GM12874 (cell line): Measurements from ENCODE around the gene TMEM44.

Experiments
- CTCF ChIP-seq: IDR thresholded peaks from 2 replicates; pipeline ENCODE4 v1.5.1; 2011; ENCODE audit warnings: low read depth, mild to moderate bottlenecking, control low read depth, low read length, moderate library complexity; ENCODE audit not compliant: insufficient read depth

TMEM44 gene

DNA sequence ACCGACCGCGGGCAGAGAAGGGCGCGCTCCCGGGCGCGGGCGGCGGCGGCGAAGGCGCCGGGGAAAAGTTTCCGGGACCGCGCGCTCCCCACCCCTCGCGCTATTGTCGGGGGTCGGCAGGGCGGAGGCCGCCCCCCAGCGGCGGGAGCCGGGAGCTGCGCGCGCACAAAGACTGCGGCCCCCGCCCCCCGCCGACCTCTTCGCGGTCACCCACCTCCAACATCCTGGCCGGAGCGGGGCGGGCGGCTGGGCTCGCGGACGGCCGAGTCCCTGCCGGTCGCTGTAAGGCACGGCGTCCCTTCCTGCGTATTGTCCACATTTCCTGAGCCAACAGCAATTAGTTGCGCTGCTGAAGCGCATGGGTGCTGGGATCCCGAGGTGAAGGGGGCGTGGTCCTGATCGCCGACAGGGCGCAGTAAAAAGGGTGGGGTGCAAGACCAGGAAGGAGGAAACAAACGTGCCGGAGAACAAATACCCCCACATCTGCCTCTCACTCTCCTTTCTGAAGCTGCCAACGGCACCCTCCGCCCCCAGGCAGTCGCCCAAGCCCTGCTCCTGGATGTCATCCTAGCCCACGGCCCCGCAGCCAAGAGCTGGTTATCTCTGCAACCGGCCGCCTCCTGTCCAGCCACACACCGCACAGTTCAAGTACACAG, at the start of gene TMEM44:
TSS of gene TMEM44 (minus strand) at position 71 of the 656 bp plus-strand sequence. CDS start 204 bp downstream, outside the sequence.
- TF ChIP-seq CTCF: peak; percentile 84

DNA sequence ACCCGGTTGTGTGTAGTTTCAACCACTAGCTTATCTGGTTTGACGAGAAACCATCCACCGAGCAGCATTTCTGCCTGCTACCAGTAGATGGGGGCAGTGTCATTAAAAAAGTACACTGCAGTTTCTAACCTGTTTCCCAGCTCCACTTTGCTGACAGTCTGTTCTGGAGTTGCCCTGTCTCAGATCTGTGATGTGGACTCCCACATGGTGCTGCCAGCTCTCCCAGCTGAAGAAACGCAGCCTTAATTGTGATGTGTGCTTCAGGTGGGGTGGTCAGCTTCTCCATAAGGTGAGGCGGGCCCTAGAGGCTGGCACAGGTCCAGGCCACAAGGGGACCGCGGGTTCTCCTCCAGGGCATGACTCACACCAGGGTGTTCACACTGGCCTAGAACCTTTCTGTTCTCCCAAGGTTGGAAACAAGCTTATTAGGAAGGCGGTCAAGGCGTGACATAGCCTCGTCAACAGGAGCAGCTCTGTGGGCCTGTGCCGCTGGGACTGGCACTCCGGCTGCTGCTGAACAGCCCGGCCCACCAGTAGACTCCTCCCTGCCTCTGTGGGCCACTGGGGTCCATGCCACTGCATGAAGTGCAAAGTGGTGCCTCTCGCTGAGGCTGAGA, 49.6 kb upstream of the TMEM44 start:
- peak; percentile 81 for TF ChIP-seq CTCF

- no peak for TF ChIP-seq CTCF
Observed at GRCh38 chr3:194682189-194682693, 49.0 kb upstream of the TMEM44 start.

GRCh38 chr3:194680888-194681615, 47.8 kb upstream of the TMEM44 start:
- TF ChIP-seq CTCF: no peak

DNA sequence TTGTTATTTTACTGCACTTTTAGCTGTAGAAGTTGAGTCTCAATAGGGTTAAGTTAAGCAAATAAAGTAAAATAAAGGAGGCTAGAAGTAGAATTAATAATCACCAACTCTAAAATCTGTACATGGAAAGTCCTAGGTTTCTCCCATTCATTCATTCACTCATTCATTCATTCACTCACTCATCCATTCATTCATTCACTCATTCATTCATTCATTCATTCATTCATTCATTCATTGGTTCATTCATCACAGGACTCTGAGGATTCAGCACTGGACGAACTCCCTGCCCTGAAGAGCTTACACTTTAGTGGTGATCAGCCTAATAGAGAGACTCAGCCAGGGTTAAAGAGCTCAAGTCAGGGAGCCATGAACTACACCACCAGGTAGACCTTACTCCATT, 43.3 kb upstream of the TMEM44 start:
- TF ChIP-seq CTCF: no peak

- TF ChIP-seq CTCF: no peak
Observed at GRCh38 chr3:194675680-194676079, 42.5 kb upstream of the TMEM44 start.

DNA sequence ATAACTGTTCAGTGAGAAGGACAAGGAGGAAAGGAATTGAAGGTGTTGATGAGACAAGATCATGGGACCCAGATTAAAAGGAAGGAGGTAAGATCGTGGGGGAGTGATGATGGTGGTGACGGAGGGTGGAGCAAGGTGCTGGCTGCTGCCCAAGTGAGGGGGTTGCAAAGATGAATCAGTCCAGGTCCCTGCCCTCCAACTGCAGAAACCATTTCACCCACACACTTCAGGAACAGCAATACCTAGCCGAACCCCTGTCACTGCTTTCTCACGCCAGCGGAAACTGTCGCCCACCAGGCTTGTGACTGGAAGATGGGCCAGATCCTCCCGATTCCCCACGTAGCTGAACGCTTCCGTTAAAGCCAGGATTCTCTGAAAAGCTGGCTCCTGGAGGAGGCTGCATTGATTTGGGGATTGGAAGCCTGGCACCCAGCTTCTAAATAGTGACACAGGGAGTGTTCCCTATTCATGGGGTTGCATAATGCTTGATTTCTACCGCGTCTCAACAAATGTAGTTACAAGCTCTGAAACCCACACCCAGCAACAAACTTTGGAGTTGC, 41.9 kb upstream of the TMEM44 start:
- TF ChIP-seq CTCF: no peak
